Right lobe of liver (tissue), 6 donors: ENCODE results near the gene GCC1. TPM values are rescaled to one million over a fixed set of nuclear protein-coding genes. Genes with fewer than 3 reads are reported as not detected.
A peak's percentile ranks its signal among the peaks of the same experiment; 100 is the strongest.

Experiments
- ATAC-seq, 4 donors: fragments of 200-7000 bp; cut with Tn5 transposase; one replicate each; pipeline ENCODE4 v1.9.1; 2020; ENCODE audit warnings: mild to moderate bottlenecking in 4 of 4, moderate library complexity in 4 of 4
- DNase-seq, 3 donors: peaks; one replicate each; pipeline ENCODE4 v3.0.0-alpha.2; 2020
- H3K27ac ChIP-seq, 3 donors: fragments of 200-600 bp; one replicate each; pipeline ENCODE4 v1.8.0; 2022
- H3K27me3 ChIP-seq, 2 donors: fragments of 200-600 bp; one replicate each; pipeline ENCODE4 v1.8.0; 2022
- H3K36me3 ChIP-seq, 4 donors: fragments of 200-600 bp; sonication (generic) in 1 of 4; one replicate each; pipeline versions ENCODE4 v1.5.1 to v1.8.0; 2017 to 2022; ENCODE audit warnings: control low read depth in 1 of 4
- H3K4me1 ChIP-seq, 4 donors: fragments of 200-600 bp; sonication (generic) in 1 of 4; one replicate each; pipeline versions ENCODE4 v1.5.1 to v1.8.0; 2017 to 2022; ENCODE audit warnings: control low read depth in 1 of 4
- H3K4me3 ChIP-seq, 3 donors: fragments of 200-600 bp; one replicate each; pipeline ENCODE4 v1.8.0; 2022
- H3K9me3 ChIP-seq, 4 donors: fragments of 200-600 bp; sonication (generic) in 1 of 4; one replicate each; pipeline versions ENCODE4 v1.5.1 to v1.8.0; 2017 to 2022; ENCODE audit warnings: control low read depth in 1 of 4
- POLR2A ChIP-seq: fragments of 450-650 bp; IDR thresholded peaks from one replicate; pipeline ENCODE4 v1.6.1; 2017; ENCODE audit warnings: antibody characterized with exemption, mild to moderate bottlenecking
- WGBS: methylation state at CpG from one replicate; pipeline ENCODE4 v1.1.6; 2018; ENCODE audit warnings: low coverage, low lambda C conversion rate; ENCODE audit not compliant: insufficient coverage; ENCODE audit errors: missing lambda C conversion rate; 5-methylcytosine and 5-hydroxymethylcytosine counted together
- intact Hi-C, 2 donors: fragments of 100-400 bp; cut with DNase I; formaldehyde crosslinking; loops; one replicate each; pipeline versions ENCODE4 v1.11.2 to v1.14.1; 2022
- total RNA-seq, 6 experiments: library from RNA; depleted of rRNA in 2 of 6; stranded (reverse); fragments of >200 nt in 2 of 6; fragmentation: NEBNext Ultra II Directional in 3 of 6; extraction: Animal tissue kit (Norgen Biotek cat#: 25700) in 3 of 6; gene quantifications; one replicate each; pipeline versions ENCODE4 v1.1.0 to v1.2.4, GENCODE V29; 2016 to 2023
- TF ChIP-seq, protein P1 (sequence below), 4 donors: fragments of 200-600 bp in 3 of 4; fragments of 450-650 bp in 1 of 4; IDR thresholded peaks; one replicate each; pipeline versions ENCODE4 v1.5.1 to v1.8.0; 2016 to 2022; ENCODE audit warnings: antibody characterized with exemption in 4 of 4, mild to moderate bottlenecking in 2 of 4
- donor health status: DM: no; HTN: yes; CAD: no.
- donor health status: DM: no; HTN: no; CAD: no.
- donor health status: DM: no; HTN: no; CAD: no.
- donor health status: DM: no; HTN: yes; CAD: no.
- donor health status: DM: no; HTN: yes; CAD: no.

Gene GCC1
- total RNA-seq, 6 experiments from 2014 or later, result 9.4 to 11.7 (median 10.0) TPM

DNA sequence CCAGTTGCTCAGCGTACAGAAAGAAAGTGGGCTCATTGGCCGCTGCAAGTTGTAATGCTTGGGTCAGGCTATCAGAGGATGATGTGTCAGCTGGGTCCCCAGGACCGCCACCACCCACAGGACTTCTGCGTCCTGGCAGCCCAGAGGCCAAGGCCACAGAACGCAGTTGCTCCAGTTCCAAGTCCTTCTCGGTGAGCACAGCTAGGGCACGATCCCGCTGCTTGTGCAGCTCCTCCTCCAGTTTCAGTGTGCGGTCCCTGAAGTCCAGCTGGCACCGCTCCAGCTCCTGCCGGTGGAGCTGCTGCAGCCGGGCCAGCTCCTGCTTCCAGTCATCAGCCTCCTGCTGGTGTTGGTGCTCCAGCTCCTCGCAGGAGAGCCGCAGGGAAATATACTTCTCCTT, 3.0 kb downstream of the GCC1 start:
- peak overlapping the region in 2 of 3 donors; percentile 22 to 49 for H3K27ac ChIP-seq
- H3K4me1 ChIP-seq, result peaks cover 0 to 49% (median 27%) of the 10 kb centered on the region in 4 donors
- H3K36me3 ChIP-seq, result peaks cover 0 to 9% (median 0%) of the 10 kb centered on the region in 4 donors
- peak overlapping the region in 1 of 3 donors; percentile 6 for H3K4me3 ChIP-seq
- H3K27me3 ChIP-seq, result no peaks in the 10 kb centered on the region
- H3K9me3 ChIP-seq, result no peaks in the 10 kb centered on the region
- peak; percentile 63 to 74 (median 70) for ATAC-seq
- WGBS, result 29% methylated on average over 5 of the region's 14 CpGs
- intact Hi-C loops, result no loop called here
- DNase-seq, result peak; percentile 86 to 93 (median 92)
- TF ChIP-seq POLR2A, result no peak

DNA sequence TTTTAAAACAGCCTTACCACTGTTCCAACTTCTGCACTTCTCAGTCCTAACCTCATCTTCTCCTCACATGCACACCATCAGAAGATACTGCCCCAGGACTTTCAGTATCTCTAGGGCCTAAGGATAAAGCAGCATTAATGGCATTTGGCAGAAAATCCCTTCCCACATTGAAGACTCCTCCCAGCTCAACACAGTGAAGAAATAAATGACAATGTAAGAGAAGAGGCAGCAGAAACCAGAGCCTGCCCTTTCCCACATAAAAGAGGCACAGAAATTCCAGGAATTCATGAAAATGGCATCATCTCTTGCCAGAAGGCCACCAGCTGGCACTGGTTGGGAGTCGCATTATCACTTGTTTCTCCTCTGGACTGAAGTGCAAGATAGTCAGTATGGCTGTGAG, 3.7 kb downstream of the GCC1 start:
- 60% methylated on average over 1 of the region's 1 CpG for WGBS
- ATAC-seq (no peak), DNase-seq (no peak)
- Histone ChIP-seq H3K27me3 (no peaks in the 10 kb centered on the region), H3K4me1 (peaks cover 0 to 49% (median 27%) of the 10 kb centered on the region in 4 donors), H3K9me3 (no peaks in the 10 kb centered on the region), H3K27ac (peak overlapping the region in 2 of 3 donors; percentile 22 to 49), H3K36me3 (peaks cover 0 to 9% (median 0%) of the 10 kb centered on the region in 4 donors), H3K4me3 (no peak overlapping the region)
- TF ChIP-seq, protein P1, sequence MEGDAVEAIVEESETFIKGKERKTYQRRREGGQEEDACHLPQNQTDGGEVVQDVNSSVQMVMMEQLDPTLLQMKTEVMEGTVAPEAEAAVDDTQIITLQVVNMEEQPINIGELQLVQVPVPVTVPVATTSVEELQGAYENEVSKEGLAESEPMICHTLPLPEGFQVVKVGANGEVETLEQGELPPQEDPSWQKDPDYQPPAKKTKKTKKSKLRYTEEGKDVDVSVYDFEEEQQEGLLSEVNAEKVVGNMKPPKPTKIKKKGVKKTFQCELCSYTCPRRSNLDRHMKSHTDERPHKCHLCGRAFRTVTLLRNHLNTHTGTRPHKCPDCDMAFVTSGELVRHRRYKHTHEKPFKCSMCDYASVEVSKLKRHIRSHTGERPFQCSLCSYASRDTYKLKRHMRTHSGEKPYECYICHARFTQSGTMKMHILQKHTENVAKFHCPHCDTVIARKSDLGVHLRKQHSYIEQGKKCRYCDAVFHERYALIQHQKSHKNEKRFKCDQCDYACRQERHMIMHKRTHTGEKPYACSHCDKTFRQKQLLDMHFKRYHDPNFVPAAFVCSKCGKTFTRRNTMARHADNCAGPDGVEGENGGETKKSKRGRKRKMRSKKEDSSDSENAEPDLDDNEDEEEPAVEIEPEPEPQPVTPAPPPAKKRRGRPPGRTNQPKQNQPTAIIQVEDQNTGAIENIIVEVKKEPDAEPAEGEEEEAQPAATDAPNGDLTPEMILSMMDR (IDR thresholded peaks at IDR 0.05), result no peak
- TF ChIP-seq POLR2A, result no peak
- intact Hi-C loops, result no loop called here

DNA sequence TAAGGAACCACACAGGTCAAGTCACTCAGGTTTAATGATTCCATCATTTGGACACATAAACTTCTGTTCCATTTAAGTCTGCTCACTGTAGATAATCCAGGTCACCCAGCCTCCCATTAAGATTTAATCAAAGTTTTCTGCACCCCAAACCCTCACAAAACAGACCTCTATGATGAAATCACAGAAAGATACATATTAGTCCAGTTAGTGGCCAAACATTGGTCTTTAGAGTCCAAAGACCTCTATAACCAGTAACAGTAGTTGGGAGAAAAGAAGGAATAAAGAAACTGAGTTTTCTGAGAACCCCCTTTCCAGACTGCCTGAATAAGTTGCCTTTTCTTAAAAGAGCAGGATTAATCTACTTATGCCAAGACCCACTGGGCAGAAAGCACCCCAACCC, 4.8 kb downstream of the GCC1 start:
- H3K27me3 ChIP-seq, result no peaks in the 10 kb centered on the region
- H3K27ac ChIP-seq, result peak overlapping the region in 1 of 3 donors; percentile 29
- H3K4me3 ChIP-seq, result no peak overlapping the region
- no peak for DNase-seq
- intact Hi-C loops, result no loop called here
- no peaks in the 10 kb centered on the region for H3K9me3 ChIP-seq
- H3K36me3 ChIP-seq, result peaks cover 0 to 9% (median 0%) of the 10 kb centered on the region in 4 donors
- peaks cover 0 to 49% (median 27%) of the 10 kb centered on the region in 4 donors for H3K4me1 ChIP-seq
- TF ChIP-seq, protein P1 (IDR thresholded peaks at IDR 0.05), result no peak
- no peak for TF ChIP-seq POLR2A
- ATAC-seq, result no peak

DNA sequence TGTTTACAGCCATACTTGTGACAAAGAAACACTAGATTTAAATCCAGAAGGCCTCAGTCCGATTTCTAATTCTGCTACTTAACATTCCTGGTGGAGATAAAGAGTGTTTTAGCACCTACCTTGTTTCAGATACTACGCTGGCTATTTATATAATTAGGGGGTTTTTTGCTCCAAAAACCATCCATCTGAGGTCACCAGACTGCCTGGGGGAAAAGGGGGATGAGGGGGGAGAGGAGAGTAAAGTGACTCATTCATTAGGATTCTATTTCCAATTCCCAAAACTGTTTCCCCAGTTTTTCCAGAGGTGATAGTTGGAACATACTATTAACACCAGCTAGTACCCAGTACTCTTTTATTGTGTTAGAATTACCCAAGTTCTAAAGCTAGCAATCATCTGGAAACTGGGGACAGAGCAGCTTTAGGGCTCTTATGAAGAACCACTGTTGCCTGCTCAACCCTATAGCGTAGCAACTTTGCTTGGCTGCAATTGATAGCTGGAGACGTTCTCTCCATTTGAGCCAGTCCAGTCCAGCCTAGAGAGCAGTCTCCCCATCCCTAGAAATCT, 6.6 kb downstream of the GCC1 start:
- Histone ChIP-seq H3K27ac (no peak overlapping the region), H3K36me3 (peaks cover 0 to 9% (median 0%) of the 10 kb centered on the region in 4 donors), H3K27me3 (no peaks in the 10 kb centered on the region), H3K9me3 (no peaks in the 10 kb centered on the region), H3K4me3 (no peak overlapping the region), H3K4me1 (peaks cover 0 to 38% (median 20%) of the 10 kb centered on the region in 4 donors)
- 90% methylated on average over 4 of the region's 4 CpGs for WGBS
- no peak for ATAC-seq
- no peak for DNase-seq
- intact Hi-C loops, result no loop called here
- TF ChIP-seq POLR2A, result no peak
- TF ChIP-seq, protein P1 (IDR thresholded peaks at IDR 0.05), result no peak

DNA sequence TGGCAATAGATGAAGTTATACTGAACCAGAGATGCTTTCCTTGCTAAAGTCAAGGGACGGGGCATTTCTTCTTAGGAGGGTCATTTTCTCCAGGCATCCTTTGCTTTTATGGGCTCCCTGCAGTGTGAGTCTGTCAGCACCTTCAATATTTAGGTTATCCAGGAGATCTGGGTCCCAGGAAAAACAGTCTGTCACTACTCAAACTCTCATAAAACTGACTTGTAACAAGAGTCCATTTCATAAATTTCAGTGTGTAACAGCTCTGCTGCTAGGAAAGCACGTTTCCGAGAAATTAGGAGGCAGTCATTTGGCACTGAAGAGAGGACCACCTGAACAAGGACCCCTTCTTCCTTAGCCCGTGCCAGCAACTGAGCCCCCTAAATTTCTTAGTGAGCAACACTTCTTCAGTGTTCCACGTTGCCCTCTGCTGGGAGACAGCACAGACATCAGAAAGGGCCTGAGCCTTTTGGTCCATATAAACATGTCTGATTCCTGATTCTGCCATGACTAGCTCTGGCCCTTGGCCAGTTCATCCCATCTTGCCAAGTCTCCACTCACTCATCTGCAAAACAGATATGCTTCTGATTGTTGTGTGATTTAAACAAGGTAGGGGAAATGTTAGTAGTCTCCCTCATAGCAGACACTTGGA, 7.2 kb downstream of the GCC1 start:
- 85% methylated on average over 3 of the region's 5 CpGs for WGBS
- no peak for ATAC-seq

More for the DNA sequence above, 7.2 kb downstream of the GCC1 start:
- H3K4me3 ChIP-seq, result no peak overlapping the region
- no peak overlapping the region for H3K27ac ChIP-seq
- H3K36me3 ChIP-seq, result peaks cover 0 to 9% (median 0%) of the 10 kb centered on the region in 4 donors
- no peaks in the 10 kb centered on the region for H3K27me3 ChIP-seq
- no peak for DNase-seq
- intact Hi-C loops, result no loop called here
- H3K4me1 ChIP-seq, result peaks cover 0 to 32% (median 16%) of the 10 kb centered on the region in 4 donors
- H3K9me3 ChIP-seq, result no peaks in the 10 kb centered on the region
- TF ChIP-seq, protein P1 (IDR thresholded peaks at IDR 0.05), result peak in 2 of 4 donors; percentile 5 to 9
- no peak for TF ChIP-seq POLR2A
